Panc1 (cell line): Measurements from ENCODE around the gene PRDM1. TPM values are rescaled to one million over a fixed set of nuclear protein-coding genes. Genes with fewer than 3 reads are reported as not detected.

Experiments used
- ATAC-seq: fragments of 200-7000 bp; cut with Tn5 transposase; 2 replicates; pipeline ENCODE4 v1.9.1; 2020; ENCODE audit warnings: mild to moderate bottlenecking, moderate library complexity
- BruUV-seq: library from RNA; stranded (reverse); fragments of 400-500 nt; replicated peaks from 2 replicates; lab custom pipeline; 2021; lab: Mats Ljungman, UMichigan
- CTCF ChIA-PET: fragments of 300-600 bp; sonication (Branson Sonifier 250); formaldehyde crosslinking; loops from one replicate; lab custom pipeline; 2022; ENCODE audit warnings: antibody characterized with exemption; lab: Charles Lee
- POLR2A ChIA-PET: fragments of 300-600 bp; sonication (Branson Sonifier 250); formaldehyde crosslinking; loops from one replicate; lab custom pipeline; 2022; ENCODE audit warnings: antibody characterized with exemption; lab: Charles Lee
- DNase-seq: peaks from one replicate; pipeline ENCODE4 v3.0.0-alpha.2; 2010; ENCODE audit warnings: low read depth, low spot score
- H3K27ac ChIP-seq: 2 replicates; pipeline ENCODE4 v1.5.1; 2011; ENCODE audit warnings: mild to moderate bottlenecking, low read length, inconsistent platforms
- H3K27me3 ChIP-seq: fragments of 200-500 bp; sonication (Bioruptor generic); 2 replicates; pipeline ENCODE4 v1.6.0; 2014; ENCODE audit warnings: low read length, inconsistent platforms; ENCODE audit not compliant: control insufficient read depth, insufficient read depth
- H3K36me3 ChIP-seq: fragments of 200-500 bp; sonication (Bioruptor generic); 2 replicates; pipeline ENCODE4 v1.5.1; 2014; ENCODE audit warnings: inconsistent platforms, mild to moderate bottlenecking, low read length, moderate library complexity; ENCODE audit not compliant: control insufficient read depth, insufficient read depth
- H3K4me1 ChIP-seq: 2 replicates; pipeline ENCODE4 v1.5.1; 2011; ENCODE audit warnings: inconsistent platforms, mild to moderate bottlenecking, low read length, moderate library complexity; ENCODE audit not compliant: control insufficient read depth, insufficient read depth
- H3K4me3 ChIP-seq, 2 experiments: 2 replicates each; pipeline ENCODE4 v1.5.1; 2011 to 2012; ENCODE audit warnings: low read depth in 2 of 2, low read length in 2 of 2, mild to moderate bottlenecking in 2 of 2, inconsistent platforms in 1 of 2, moderate library complexity in 1 of 2
- H3K9me3 ChIP-seq: fragments of 200-500 bp; sonication (Bioruptor generic); 2 replicates; pipeline ENCODE4 v1.5.1; 2014; ENCODE audit warnings: low read depth, mild to moderate bottlenecking, inconsistent platforms, low read length, moderate library complexity; ENCODE audit not compliant: control insufficient read depth, insufficient read depth
- POLR2AphosphoS5 ChIP-seq: IDR thresholded peaks from 2 replicates; pipeline ENCODE4 v1.6.1; 2012; ENCODE audit warnings: mild to moderate bottlenecking, low read depth, low read length, moderate library complexity
- SIN3A ChIP-seq: IDR thresholded peaks from 2 replicates; pipeline ENCODE4 v1.6.1; 2012; ENCODE audit warnings: low read depth, mild to moderate bottlenecking, low read length, moderate library complexity, borderline replicate concordance; ENCODE audit not compliant: insufficient read depth
- TCF7L2 ChIP-seq: IDR thresholded peaks from 2 replicates; pipeline ENCODE4 v1.6.1; 2011; ENCODE audit warnings: mild to moderate bottlenecking, low read depth, low read length, inconsistent platforms
- in situ Hi-C: cut with HindIII; loops from 2 replicates; pipeline ENCODE4 v1.10.0; 2016; ENCODE audit warnings: low sequenced_read_pairs, low pct_unique_long_range_greater_than_20kb
- intact Hi-C: fragments of 100-400 bp; cut with micrococcal nuclease; formaldehyde crosslinking; loops from one replicate; pipeline ENCODE4 v1.10.0; 2022; ENCODE audit not compliant: unreplicated experiment
- total RNA-seq: library from RNA; stranded (reverse); gene quantifications from one replicate; pipeline ENCODE4 v1.2.1, GENCODE V29; 2021; ENCODE audit not compliant: unreplicated experiment
- TF ChIP-seq, protein P1 (sequence below), 2 experiments: IDR thresholded peaks; 2 replicates each; pipeline ENCODE4 v1.6.1; 2011 to 2012; ENCODE audit warnings: low read depth in 2 of 2, control low read depth in 1 of 2, low read length in 1 of 2, mild to moderate bottlenecking in 1 of 2, moderate library complexity in 1 of 2; ENCODE audit not compliant: insufficient read depth in 1 of 2
- TF ChIP-seq, protein P2 (sequence below): fragments of 450-650 bp; IDR thresholded peaks from 2 replicates; pipeline ENCODE4 v1.5.1; 2017; ENCODE audit warnings: mild to moderate bottlenecking

The PRDM1 gene
- total RNA-seq, 1 experiment from 2014 or later: 2.6 TPM

DNA sequence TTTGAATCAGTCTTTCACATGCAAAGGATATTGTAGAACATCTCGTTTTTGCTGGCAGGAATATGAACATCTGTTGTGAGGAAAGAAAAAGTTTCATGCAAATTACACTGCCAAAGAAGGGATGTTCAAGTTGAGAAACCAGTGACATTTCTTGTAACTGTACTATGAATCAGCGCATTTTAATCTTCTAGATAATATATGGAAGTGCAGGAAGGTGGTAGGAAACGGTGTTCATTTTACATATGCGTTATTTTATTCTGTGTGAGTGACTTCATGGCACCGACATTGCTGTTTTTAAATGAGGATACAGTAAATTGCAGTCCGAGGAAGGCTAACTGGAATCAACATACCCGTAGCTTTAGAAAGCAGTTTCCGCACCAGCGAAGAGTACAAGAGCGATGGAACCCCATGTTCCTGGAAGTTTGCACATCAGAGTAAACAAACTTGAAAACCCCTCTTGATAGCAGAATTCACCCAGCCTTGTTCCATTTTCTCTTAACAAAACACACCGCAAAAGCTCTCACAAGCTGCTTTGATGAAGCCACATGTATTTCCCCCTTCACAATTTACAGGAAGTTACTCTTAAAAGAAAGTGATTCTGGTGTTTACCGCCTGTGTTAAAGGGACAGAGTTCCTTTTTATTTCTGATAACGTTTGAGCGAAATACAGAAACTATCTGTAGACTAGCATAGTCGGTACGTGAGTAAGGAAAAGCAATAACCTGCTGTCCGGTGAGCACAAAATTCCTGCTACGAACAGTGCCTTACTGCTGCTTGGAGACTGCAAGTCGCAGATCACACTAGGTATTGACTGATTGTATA, 11.5 kb downstream of the PRDM1 start:
- in situ Hi-C loops: no loop called here
- Histone ChIP-seq H3K9me3 (no peaks in the 10 kb centered on the region), H3K27ac (peak overlapping the region; percentile 57), H3K36me3 (peaks cover 2% of the 10 kb centered on the region; the same call in 1 of the 2 replicates), H3K4me1 (peaks cover 23% of the 10 kb centered on the region), H3K27me3 (no peaks in the 10 kb centered on the region; the same call in 1 of the 2 replicates), H3K4me3 (peak overlapping the region; percentile 38 to 48)
- peak; percentile 51; the same call in 1 of the 2 replicates for ATAC-seq
- TF ChIP-seq, protein P1, sequence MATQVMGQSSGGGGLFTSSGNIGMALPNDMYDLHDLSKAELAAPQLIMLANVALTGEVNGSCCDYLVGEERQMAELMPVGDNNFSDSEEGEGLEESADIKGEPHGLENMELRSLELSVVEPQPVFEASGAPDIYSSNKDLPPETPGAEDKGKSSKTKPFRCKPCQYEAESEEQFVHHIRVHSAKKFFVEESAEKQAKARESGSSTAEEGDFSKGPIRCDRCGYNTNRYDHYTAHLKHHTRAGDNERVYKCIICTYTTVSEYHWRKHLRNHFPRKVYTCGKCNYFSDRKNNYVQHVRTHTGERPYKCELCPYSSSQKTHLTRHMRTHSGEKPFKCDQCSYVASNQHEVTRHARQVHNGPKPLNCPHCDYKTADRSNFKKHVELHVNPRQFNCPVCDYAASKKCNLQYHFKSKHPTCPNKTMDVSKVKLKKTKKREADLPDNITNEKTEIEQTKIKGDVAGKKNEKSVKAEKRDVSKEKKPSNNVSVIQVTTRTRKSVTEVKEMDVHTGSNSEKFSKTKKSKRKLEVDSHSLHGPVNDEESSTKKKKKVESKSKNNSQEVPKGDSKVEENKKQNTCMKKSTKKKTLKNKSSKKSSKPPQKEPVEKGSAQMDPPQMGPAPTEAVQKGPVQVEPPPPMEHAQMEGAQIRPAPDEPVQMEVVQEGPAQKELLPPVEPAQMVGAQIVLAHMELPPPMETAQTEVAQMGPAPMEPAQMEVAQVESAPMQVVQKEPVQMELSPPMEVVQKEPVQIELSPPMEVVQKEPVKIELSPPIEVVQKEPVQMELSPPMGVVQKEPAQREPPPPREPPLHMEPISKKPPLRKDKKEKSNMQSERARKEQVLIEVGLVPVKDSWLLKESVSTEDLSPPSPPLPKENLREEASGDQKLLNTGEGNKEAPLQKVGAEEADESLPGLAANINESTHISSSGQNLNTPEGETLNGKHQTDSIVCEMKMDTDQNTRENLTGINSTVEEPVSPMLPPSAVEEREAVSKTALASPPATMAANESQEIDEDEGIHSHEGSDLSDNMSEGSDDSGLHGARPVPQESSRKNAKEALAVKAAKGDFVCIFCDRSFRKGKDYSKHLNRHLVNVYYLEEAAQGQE (IDR thresholded peaks at IDR 0.05; ENCODE audit: insufficient read depth in 1 of 2, low read depth in 2 of 2, low read length in 1 of 2): no peak
- no peak for DNase-seq
- CTCF ChIA-PET: no interaction called here
- intact Hi-C loops: loop anchor here (10.0 kb wide), 1 partner anchor 207 kb away; no protein-coding TSS in a partner anchor
- BruUV-seq: no TSS peak
- POLR2A ChIA-PET: no interaction called here

GRCh38 chr6:106098383-106099234, 12.5 kb downstream of the PRDM1 start:
- in situ Hi-C loops: no loop called here
- ATAC-seq: peak; percentile 50; the same call in 1 of the 2 replicates
- TF ChIP-seq TCF7L2: no peak

GRCh38 chr6:106099235-106099537, 13.1 kb downstream of the PRDM1 start:
- DNase-seq (no peak), ATAC-seq (no peak)
- CTCF ChIA-PET: no interaction called here
- in situ Hi-C loops (no loop called here), intact Hi-C loops (loop anchor here (10.0 kb wide), 1 partner anchor 206 kb away; no protein-coding TSS in a partner anchor)
- Histone ChIP-seq H3K9me3 (no peaks in the 10 kb centered on the region), H3K27ac (no peak overlapping the region), H3K4me3 (no peak overlapping the region), H3K4me1 (peaks cover 32% of the 10 kb centered on the region), H3K36me3 (peaks cover 2% of the 10 kb centered on the region; the same call in 1 of the 2 replicates), H3K27me3 (no peaks in the 10 kb centered on the region; the same call in 1 of the 2 replicates)
- POLR2A ChIA-PET: interaction anchor here (0.5 kb wide), 2 partner anchors 10 to 1236 kb away, joined by 5 to 6 read pairs; no protein-coding TSS in a partner anchor
- TF ChIP-seq SIN3A: no peak
- TF ChIP-seq, protein P2, sequence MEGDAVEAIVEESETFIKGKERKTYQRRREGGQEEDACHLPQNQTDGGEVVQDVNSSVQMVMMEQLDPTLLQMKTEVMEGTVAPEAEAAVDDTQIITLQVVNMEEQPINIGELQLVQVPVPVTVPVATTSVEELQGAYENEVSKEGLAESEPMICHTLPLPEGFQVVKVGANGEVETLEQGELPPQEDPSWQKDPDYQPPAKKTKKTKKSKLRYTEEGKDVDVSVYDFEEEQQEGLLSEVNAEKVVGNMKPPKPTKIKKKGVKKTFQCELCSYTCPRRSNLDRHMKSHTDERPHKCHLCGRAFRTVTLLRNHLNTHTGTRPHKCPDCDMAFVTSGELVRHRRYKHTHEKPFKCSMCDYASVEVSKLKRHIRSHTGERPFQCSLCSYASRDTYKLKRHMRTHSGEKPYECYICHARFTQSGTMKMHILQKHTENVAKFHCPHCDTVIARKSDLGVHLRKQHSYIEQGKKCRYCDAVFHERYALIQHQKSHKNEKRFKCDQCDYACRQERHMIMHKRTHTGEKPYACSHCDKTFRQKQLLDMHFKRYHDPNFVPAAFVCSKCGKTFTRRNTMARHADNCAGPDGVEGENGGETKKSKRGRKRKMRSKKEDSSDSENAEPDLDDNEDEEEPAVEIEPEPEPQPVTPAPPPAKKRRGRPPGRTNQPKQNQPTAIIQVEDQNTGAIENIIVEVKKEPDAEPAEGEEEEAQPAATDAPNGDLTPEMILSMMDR: no peak
- TF ChIP-seq, protein P1 (IDR thresholded peaks at IDR 0.05; ENCODE audit: insufficient read depth in 1 of 2, low read depth in 2 of 2, low read length in 1 of 2): no peak
- no peak for TF ChIP-seq POLR2AphosphoS5
- no peak for TF ChIP-seq TCF7L2
- no TSS peak for BruUV-seq

More at GRCh38 chr6:106098383-106099234, 12.5 kb downstream of the PRDM1 start:
- peaks cover 2% of the 10 kb centered on the region; the same call in 1 of the 2 replicates for H3K36me3 ChIP-seq
- CTCF ChIA-PET: no interaction called here
- intact Hi-C loops: loop anchor here (10.0 kb wide), 1 partner anchor 206 kb away; no protein-coding TSS in a partner anchor
- peaks cover 31% of the 10 kb centered on the region for H3K4me1 ChIP-seq
- POLR2A ChIA-PET: interaction anchor here (0.5 to 0.6 kb wide), 2 partner anchors 10 to 296 kb away, joined by 4 to 6 read pairs; no protein-coding TSS in a partner anchor
- peak overlapping the region; percentile 57; the same call in 1 of the 2 replicates for H3K27ac ChIP-seq
- no peak for DNase-seq
- no peaks in the 10 kb centered on the region; the same call in 1 of the 2 replicates for H3K27me3 ChIP-seq
- no peaks in the 10 kb centered on the region for H3K9me3 ChIP-seq
- BruUV-seq: no TSS peak
- H3K4me3 ChIP-seq: peak overlapping the region in 1 of 2 experiments; percentile 3; a peak in 1 of 4 replicates
